ACC112 (cell line): ENCODE results near the gene MCTP1.

Experiments used
- H2AFZ ChIP-seq: fragments of 200-600 bp; sonication (generic); one replicate; pipeline ENCODE4 v1.6.0; 2017; ENCODE audit warnings: antibody characterized with exemption, low read length; ENCODE audit not compliant: unreplicated experiment
- H3K27ac ChIP-seq: fragments of 200-600 bp; sonication (generic); 2 replicates; pipeline ENCODE4 v1.5.1; 2014; ENCODE audit warnings: low read depth, mild to moderate bottlenecking, antibody characterized with exemption, low read length, moderate library complexity
- H3K27me3 ChIP-seq: fragments of 200-600 bp; sonication (generic); 2 replicates; pipeline ENCODE4 v1.6.1; 2014; ENCODE audit warnings: mild to moderate bottlenecking, antibody characterized with exemption, low read length, moderate library complexity, mixed read lengths; ENCODE audit not compliant: insufficient read depth
- H3K36me3 ChIP-seq: fragments of 200-600 bp; sonication (generic); 2 replicates; pipeline ENCODE4 v1.6.1; 2016; ENCODE audit warnings: mild to moderate bottlenecking, antibody characterized with exemption, low read length, moderate library complexity, mixed read lengths; ENCODE audit not compliant: insufficient read depth
- H3K4me1 ChIP-seq: fragments of 200-600 bp; sonication (generic); one replicate; pipeline ENCODE4 v1.6.1; 2016; ENCODE audit warnings: low read length, mixed read lengths; ENCODE audit not compliant: insufficient read depth, unreplicated experiment, control insufficient read depth
- H3K4me3 ChIP-seq: fragments of 200-600 bp; sonication (generic); 2 replicates; pipeline ENCODE4 v1.5.1; 2014; ENCODE audit warnings: mild to moderate bottlenecking, low read depth, low read length
- H3K79me2 ChIP-seq: fragments of 200-600 bp; sonication (generic); one replicate; pipeline ENCODE4 v1.6.0; 2016; ENCODE audit warnings: low read length; ENCODE audit not compliant: control insufficient read depth, unreplicated experiment, insufficient read depth

MCTP1 gene

GRCh38 chr5:94941122-94941755 lies 343.7 kb downstream of the MCTP1 start:
- no peak overlapping the region for H2AFZ ChIP-seq
- no peaks in the 10 kb centered on the region for H3K4me1 ChIP-seq
- H3K27me3 ChIP-seq: no peaks in the 10 kb centered on the region
- H3K79me2 ChIP-seq: no peaks in the 10 kb centered on the region
- no peak overlapping the region for H3K27ac ChIP-seq
- H3K36me3 ChIP-seq: peaks cover 15% of the 10 kb centered on the region; the same call in 1 of the 2 replicates
- no peak overlapping the region for H3K4me3 ChIP-seq

GRCh38 chr5:94932259-94932658 lies 352.6 kb downstream of the MCTP1 start:
- Histone ChIP-seq H3K4me3 (no peak overlapping the region), H3K4me1 (no peaks in the 10 kb centered on the region), H3K27ac (no peak overlapping the region), H3K27me3 (no peaks in the 10 kb centered on the region), H2AFZ (no peak overlapping the region), H3K36me3 (no peaks in the 10 kb centered on the region), H3K79me2 (no peaks in the 10 kb centered on the region)

- Histone ChIP-seq H3K4me1 (no peaks in the 10 kb centered on the region), H3K36me3 (no peaks in the 10 kb centered on the region), H3K27ac (no peak overlapping the region), H3K79me2 (no peaks in the 10 kb centered on the region), H3K27me3 (no peaks in the 10 kb centered on the region), H3K4me3 (no peak overlapping the region), H2AFZ (no peak overlapping the region)
These were observed 356.0 kb downstream of the MCTP1 start for GRCh38 chr5:94928891-94929290.

- no peak overlapping the region for H3K27ac ChIP-seq
- no peaks in the 10 kb centered on the region for H3K4me1 ChIP-seq
- no peaks in the 10 kb centered on the region for H3K36me3 ChIP-seq
- H3K27me3 ChIP-seq: no peaks in the 10 kb centered on the region
- H3K4me3 ChIP-seq: no peak overlapping the region
- H3K79me2 ChIP-seq: no peaks in the 10 kb centered on the region
- no peak overlapping the region for H2AFZ ChIP-seq
These were observed 364.3 kb downstream of the MCTP1 start for GRCh38 chr5:94920570-94920969.

GRCh38 chr5:94916619-94917018 lies 368.3 kb downstream of the MCTP1 start:
- no peaks in the 10 kb centered on the region for H3K4me1 ChIP-seq
- no peaks in the 10 kb centered on the region for H3K36me3 ChIP-seq
- H3K4me3 ChIP-seq: no peak overlapping the region
- H3K27ac ChIP-seq: no peak overlapping the region
- no peak overlapping the region for H2AFZ ChIP-seq
- no peaks in the 10 kb centered on the region for H3K27me3 ChIP-seq
- H3K79me2 ChIP-seq: no peaks in the 10 kb centered on the region

GRCh38 chr5:94911276-94911675 lies 373.6 kb downstream of the MCTP1 start:
- H3K4me3 ChIP-seq: no peak overlapping the region
- no peak overlapping the region for H3K27ac ChIP-seq
- H2AFZ ChIP-seq: no peak overlapping the region
- no peaks in the 10 kb centered on the region for H3K4me1 ChIP-seq
- H3K79me2 ChIP-seq: no peaks in the 10 kb centered on the region
- H3K27me3 ChIP-seq: no peaks in the 10 kb centered on the region
- no peaks in the 10 kb centered on the region for H3K36me3 ChIP-seq

GRCh38 chr5:94910721-94911120 lies 374.2 kb downstream of the MCTP1 start:
- no peaks in the 10 kb centered on the region for H3K79me2 ChIP-seq

GRCh38 chr5:94908889-94909480 lies 375.9 kb downstream of the MCTP1 start:
- peaks cover under 1% of the 10 kb centered on the region for H3K4me1 ChIP-seq
- peaks cover 7% of the 10 kb centered on the region; the same call in 1 of the 2 replicates for H3K36me3 ChIP-seq
- no peak overlapping the region for H3K27ac ChIP-seq
- no peak overlapping the region for H3K4me3 ChIP-seq
- H3K79me2 ChIP-seq: no peaks in the 10 kb centered on the region
- no peaks in the 10 kb centered on the region for H3K27me3 ChIP-seq
- H2AFZ ChIP-seq: no peak overlapping the region

More at GRCh38 chr5:94910721-94911120, 374.2 kb downstream of the MCTP1 start:
- H3K36me3 ChIP-seq: no peaks in the 10 kb centered on the region
- H3K4me1 ChIP-seq: no peaks in the 10 kb centered on the region
- H2AFZ ChIP-seq: no peak overlapping the region
- no peak overlapping the region for H3K27ac ChIP-seq
- H3K4me3 ChIP-seq: no peak overlapping the region
- H3K27me3 ChIP-seq: no peaks in the 10 kb centered on the region

- no peaks in the 10 kb centered on the region for H3K79me2 ChIP-seq
- H3K4me1 ChIP-seq: peaks cover 20% of the 10 kb centered on the region
- H3K4me3 ChIP-seq: no peak overlapping the region
- no peak overlapping the region for H2AFZ ChIP-seq
- H3K27me3 ChIP-seq: no peaks in the 10 kb centered on the region
- H3K27ac ChIP-seq: no peak overlapping the region
- peaks cover 7% of the 10 kb centered on the region; the same call in 1 of the 2 replicates for H3K36me3 ChIP-seq
These were observed 378.1 kb downstream of the MCTP1 start for GRCh38 chr5:94906750-94907149.

- Histone ChIP-seq H3K27me3 (no peaks in the 10 kb centered on the region), H3K79me2 (no peaks in the 10 kb centered on the region), H3K4me1 (peaks cover 38% of the 10 kb centered on the region), H3K27ac (no peak overlapping the region), H2AFZ (no peak overlapping the region), H3K36me3 (peaks cover 22% of the 10 kb centered on the region; the same call in 1 of the 2 replicates), H3K4me3 (no peak overlapping the region)
These were observed 381.2 kb downstream of the MCTP1 start for GRCh38 chr5:94903726-94904125.
